Measurements from ENCODE around the gene ARHGEF7.

ARHGEF7 gene

DNA sequence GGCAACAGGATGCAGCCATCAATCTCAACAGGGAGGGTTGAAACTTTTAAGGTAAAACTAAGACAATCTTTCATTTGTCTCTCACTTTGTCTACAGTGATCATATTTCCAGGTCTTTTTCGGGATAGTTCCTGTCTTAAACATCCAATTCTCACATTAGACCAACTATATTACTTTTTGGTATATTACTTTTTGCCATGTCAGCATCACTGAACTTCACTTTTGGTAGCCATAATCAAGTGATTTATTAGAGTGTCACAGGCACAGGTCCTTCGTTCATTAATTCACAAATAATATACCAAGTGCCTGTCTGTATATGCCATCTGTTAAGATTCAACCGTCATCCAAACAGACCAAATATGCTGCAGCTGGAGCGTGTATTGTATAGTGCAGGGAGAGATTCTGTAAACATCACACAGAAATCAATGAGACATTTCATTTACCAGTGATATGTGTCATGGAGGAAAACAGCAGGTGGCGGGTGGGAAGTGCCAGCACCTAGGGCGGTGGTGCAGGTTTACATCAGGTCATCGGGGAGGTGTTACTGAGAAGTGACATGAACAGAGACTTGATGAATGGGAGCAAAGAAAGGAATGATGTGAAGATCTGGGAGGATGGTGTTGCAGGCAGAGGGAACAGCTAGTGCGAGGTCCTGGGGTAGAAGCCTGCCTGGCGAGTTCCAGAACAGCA lies 24.9 kb downstream of the ARHGEF7 start:
- peak; percentile 94 for DNase-seq

DNA sequence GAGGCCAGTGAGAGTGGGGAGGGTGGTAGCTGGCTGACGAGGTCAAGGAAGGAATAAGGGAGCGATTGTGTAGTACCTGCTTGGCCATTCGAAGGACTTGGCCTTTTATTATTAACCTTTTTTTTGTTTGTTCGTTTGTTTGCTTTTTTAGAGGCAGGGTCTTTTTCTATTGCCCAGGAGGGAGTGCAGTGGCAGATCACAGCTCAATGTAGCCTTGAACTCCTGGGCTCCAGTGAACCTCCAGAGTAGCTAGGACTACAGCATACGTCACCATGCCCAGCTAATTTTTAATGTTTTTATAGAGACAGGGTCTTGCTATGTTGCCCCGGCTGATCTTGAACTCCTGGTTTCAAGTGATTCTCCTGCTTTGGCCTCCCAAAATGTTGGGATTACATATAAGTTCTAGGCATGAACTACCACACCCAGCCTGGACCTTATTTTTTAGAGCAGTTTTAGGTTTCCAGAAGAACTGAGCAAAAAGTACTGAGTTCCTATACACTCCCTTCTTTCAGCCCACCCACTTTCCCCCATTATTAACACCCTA lies 25.5 kb downstream of the ARHGEF7 start:
- DNase-seq, result no peak

DNA sequence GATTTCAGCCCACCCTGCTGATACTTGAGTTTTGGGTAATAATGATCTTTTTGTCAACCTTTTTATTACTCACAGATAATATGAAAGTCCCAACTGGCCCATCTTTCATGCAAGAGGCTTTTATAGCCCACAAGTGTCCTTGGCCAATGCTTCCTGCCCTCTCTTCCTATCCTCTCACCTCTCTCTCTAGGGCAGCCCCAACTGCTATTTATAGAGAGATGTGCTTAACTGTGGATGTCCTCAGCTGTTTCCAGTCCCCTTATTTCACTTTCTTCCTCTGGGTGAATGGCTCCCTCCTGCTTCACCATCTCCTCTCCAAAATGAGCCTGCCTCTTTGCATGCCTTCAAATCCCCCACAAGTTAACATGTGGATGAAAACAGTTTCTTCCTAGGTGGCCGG lies 27.4 kb downstream of the ARHGEF7 start:
- no peak for DNase-seq

DNA sequence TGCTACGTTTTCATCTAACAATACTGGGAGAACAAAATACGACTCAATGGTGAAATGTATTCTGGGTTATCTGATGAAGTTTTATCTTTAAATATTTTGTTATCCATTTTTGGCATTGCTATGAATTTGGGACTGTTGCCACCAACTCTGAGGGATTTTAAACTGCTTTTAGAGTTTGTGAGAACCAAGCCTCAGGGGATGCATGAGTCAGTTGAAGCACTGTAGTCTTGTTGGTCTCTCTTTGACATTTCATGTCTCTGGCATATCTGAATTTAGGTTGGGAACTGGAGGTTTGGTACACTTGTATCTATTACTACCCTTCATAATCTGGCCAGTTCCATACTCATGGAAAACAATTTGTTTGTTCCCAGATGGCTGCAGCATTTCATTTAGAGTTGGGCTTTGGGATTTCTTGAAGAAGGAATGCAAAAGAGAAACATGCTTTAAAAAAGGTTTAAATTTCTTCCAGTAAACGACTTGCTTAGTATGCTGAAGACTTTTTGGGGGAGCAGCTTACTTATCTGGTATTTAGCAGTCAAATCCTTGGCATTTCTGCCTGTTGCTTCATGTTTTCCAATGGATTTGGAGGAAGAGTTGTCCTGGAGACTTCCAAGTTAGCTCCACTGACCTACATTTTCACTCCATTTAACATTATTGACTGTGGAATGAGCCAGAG lies 28.9 kb downstream of the ARHGEF7 start:
- no peak for DNase-seq

DNA sequence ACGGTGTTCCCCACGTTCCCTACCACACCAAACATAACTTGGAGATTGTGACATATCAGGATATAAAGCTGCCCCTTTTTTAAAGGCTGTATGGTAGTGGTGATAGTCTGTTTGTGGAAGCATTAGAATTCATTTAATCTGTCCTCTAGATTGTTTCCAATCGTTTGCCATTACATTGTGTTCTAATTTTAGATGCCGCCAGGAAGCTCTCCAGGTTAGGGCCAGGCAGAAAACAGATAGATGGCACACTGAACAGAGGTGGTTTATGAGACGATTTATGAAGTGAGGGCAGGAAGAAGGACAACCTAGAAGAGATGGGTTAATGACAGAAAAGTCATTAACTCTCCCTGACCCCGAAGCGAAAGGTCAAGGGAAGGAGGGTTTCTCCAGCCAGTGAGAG lies 30.0 kb downstream of the ARHGEF7 start:
- DNase-seq, result no peak

DNA sequence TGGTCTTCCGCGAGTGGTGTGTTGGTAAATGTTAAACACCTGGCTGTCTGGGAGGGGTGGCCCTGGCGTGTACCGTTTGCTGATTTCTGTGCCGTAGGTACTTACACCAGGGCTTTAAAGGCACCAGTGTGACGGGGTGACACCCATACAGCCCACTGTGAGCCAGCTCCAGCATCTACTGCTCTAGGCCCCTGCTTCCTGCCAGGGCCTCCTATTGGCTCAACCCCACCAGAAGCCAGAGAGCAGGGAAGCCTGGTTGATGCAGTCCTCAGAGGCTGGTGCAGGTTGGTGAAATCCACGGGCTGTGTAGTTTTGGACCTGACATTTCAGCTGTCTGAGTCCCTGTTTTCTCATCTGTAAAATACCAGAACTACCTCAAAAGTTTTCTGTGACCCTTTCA lies 30.4 kb downstream of the ARHGEF7 start:
- DNase-seq, result no peak

DNA sequence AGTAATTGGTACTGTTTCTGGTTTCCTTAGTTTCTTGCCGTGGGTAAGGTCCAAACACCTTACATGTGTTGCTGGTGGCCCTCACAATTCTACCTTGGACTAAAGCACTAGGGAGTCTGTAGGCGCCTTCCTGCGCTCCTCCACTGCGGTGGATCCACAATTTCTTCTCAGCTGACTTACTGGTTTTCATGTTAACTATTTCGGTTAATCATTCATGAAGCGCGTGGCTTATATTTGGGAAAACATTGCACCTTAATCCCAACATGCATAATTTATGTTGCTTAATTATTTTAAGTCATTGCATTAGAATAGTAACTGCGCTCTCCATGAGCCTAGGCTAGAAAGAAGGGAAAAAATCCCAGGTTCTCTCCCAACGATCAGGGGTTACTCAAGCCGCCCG lies 37.7 kb downstream of the ARHGEF7 start:
- no peak for DNase-seq

DNA sequence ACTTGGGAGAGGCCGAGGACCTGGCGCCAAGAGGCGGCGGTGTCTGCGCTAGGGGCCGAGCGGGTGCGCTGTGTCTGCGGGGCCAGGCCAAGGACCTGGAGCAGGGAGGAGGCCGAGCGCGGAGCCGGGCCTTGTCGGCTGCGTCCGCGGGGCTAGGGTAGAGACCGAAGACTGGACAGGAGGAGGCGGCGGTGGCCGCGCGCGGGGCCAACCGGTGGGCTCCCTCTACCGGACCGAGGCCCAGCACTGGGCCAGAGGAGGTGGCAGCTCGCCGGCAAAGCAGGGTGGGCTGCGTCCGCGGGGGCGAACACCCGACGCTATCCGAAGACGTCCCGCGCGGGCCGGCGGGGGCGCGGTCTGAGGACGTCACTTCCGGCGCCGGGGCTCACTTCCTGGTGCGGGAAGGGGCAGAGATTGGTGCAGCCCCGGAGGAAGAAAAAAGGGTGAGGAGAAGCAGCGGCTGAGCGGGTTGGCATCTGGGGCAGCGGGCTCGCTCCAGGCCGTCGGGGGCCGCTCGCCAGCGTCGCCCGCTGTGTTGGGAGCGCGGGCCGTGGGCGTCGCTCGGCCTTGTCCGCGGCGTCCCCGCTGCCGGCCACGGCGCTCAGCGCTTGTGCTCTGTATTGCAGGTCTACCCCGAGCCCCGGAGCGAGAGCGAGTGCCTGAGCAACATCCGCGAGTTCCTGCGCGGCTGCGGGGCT lies 38.3 kb downstream of the ARHGEF7 start:
- DNase-seq, result peak; percentile 96

DNA sequence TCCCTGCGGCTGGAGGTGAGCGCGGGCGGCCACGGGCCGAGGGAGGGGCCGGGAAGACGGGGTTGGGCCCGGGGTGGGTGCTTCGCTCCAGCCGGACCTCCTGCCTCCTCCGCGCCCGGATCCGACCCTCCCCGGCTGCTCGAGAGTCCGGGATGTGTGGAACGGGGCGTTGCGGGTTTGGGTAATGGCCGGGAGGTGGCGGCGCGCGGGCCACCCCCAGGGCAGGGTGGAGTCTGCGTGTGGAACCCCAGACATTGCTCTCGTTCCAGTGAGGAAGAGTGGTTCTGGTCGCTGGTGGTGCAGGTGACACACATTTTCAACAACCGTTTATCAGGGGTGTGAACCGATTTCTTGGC lies 38.8 kb downstream of the ARHGEF7 start:
- peak; percentile 38 for DNase-seq

DNA sequence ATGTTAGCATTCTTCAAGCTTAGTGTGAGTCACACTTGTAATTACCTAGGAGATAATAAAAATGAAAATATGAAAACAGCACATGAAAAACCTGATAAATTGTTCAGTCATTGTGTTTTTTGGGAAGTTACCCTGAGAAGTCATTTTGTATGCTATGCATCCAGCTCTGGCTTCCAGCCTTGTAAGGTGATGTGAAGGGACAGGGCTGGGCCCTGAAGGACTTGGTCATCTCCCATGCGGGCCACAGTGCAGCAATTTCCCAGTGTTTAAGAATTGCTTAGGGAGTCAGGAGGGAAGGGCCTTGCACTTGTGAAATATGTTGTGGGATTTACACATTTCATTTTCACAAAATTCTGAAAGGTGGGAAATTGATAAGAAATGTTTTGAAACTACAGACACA lies 41.3 kb downstream of the ARHGEF7 start:
- DNase-seq, result no peak

DNA sequence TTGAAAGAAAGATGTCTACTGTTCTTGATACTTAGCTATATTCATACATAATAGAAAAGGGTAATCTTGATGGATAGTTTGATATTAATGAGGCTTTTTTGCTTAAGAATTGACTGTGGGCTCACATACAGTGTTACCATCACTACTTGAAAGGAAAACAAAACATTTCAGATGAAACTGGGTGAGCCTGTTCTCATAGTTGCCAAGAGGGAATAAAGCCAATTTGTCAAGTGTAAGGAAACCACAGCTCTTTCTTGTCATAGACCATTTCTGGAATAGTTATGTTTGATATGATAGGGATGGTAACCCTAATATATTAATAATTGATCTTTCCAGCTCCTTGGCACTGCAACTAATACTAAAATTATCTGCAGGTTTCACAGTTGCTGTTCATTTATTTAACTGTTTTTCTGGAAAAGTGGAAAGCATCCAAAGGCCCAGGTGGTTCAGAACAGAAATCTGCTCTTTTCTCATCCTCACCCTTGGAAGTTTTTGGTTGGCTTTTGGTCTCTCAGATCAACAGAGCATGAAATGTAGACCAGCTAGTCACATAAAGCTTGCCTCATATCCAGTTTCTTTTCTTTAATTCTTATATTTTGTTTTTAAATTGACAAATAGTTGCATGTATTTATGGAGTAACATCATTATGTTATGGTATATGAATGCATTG lies 43.2 kb downstream of the ARHGEF7 start:
- no peak for DNase-seq

DNA sequence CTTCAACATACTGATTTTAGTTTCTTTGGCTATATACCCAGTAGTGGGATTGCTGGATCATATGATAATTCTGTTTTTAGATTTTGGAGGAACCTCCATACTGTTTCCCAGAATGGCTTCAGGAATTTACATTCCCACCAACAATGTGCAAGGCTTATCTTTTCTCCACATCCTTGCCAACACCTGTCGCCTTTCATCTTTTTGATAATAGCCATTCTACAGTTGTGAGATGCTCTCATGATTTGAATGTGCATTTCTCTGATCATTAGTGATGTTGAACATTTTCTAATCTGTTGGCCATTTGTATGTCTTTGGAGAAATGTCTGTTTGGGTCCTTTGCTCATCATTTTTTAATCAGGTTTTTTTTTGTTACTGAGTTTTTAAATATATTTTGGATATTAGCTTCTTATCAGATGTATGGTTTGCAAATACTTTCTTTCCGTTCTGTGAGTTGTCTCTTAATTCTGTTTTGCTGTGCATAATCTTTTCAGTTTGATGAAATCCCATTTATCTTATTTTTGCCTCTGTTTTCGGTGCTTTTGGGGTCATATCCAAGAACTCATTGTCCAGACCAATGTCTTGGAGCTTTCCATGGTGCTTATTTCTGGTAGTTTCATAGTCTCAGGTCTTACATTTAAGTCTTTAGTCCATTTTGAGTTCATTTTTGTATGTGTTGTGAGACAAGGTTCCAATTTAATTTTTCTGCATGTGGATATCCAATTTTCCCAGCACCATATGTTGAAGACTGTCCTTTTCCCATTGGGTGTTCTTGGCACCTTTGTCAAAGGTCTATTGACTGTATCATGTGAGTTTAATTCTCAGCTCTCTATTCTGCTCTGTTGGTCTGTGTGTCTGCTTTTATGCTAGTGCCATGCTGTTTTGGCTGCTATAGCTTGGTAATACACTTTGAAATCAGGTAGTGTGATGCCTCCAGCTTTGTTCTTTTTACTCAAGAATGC lies 44.5 kb downstream of the ARHGEF7 start:
- DNase-seq, result no peak

DNA sequence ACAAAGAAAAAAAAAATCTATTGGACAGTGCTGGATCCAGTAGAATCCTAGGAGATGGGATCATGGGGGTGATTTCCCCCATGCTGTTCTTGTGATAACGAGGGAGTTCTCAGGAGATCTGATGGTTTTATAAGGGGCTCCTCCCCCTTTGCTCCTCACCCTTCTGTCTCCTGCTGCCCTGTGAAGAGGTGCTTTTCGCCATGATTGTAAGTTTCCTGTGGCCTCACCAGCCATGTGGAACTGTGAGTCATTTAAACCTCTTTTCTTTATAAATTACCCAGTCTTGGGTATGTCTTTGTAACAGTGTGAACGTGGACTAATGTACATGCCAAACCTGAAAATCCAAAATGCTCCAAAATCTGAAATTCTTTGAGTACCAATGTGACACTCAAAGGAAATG lies 45.5 kb downstream of the ARHGEF7 start:
- DNase-seq, result no peak

DNA sequence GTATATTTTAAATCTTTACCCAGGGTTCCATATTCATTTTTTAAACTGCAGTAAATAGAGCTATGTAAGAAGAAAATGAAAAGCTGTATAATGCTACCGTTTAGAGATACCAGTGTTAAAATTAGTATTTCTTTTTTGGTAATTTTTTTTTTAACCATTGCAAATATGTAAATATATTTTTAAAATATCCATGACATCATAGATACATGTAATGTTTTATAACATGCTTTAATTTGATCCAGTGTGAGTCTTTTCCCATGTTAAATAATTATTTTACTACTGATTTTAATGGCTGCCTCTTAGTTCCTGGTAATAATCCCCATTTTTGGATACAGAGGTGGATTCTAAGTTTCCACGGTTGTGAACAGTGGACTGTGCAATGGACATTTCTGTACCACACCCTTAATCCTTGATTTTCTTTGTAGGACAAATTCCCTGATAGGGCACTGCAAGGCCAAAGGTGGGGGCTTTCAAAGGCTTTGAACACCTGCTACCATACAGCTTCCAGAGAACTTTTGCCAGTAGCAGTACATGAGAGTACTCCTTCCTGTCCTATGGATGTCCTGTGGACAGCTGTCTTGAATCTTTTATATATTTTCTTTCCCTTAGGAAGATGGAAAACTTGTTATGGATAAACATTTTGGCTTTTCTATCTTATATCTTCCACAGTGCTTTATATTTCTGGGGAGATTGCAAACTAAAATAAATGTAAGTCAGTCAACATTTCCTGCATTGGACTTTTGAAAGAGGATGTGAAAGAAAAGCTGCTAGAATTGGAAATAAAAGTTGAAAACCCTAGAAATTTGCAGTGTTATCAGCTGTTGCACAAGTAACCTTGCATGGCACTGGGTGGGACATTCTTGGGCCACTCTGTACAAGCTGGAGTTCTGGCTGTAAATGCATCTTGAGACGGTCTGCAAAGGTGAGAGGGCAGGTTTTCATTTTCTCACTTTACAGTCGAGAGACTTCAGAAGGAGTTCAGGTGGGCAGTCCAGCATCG lies 46.8 kb downstream of the ARHGEF7 start:
- DNase-seq, result no peak

DNA sequence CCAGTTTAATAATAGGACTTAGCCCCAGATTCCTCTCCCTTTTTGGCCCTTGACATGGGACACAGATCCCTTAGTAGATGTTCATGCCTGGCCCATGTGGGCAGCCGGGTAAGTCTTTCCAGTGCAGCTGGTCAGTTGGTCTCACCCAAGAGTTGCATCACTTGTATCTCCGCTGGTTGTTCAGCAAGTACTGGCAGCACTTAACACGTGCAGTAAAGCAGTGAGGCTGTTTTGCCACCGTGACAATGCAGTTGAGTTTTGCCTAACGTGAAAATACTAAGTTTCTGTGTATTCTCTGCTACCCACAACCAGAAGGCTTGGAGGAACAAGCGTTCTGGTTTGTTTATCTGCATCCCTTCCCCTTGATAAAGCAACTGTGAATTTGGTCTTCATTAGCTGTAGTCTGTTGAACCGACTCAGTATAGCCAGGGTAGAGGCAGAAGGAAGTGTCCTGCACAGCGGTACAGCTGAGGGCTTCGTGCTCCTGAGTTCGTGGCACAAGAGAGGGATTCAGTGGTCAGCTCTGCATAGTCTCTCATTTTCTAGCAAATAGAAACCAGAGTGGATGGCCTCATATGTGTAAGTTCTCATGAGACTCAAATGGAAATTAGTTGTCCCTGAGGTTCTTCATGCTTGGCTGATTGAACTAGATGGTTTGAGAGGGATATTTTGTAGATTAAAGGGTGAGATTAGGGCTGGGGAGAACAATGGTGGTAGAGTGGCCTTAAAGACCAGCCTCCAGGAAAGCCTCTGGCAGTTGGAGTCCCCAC lies 50.3 kb downstream of the ARHGEF7 start:
- no peak for DNase-seq

DNA sequence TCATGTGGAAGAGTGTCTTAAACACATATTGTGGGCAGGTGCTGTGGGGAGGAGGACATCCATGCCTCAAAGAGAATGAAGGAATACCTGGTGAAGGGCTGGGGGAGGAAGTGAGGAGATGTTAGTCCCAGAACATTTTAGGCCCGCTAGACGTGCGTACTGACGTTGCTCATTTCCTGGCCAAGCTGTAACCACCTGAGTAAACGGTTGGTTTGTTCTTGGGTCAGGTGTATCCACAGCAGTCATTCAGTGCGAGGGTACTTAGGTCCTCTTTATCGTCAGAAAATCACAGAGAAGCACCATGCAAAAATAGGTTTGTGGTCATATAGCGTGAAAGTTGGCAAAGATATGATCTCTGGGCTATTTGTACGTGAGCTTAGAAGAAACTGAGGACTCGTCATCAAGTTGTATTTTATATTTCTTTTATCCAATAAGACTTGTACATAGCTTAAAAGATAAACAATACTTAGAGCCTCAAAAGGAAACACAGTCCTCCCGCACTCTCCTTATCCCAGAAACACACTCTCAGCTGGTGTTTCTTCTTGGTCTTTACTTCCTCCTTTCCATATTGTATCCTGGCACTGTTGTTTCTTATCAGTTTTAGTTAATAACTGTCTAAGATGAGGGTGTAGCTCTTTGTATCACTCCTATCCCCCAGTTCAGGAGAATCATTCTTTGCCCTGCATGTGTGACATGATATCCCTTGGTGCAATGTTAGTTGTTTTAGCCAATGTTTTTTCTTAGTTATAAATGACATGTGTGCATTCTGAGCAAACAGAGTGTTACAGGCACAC lies 52.0 kb downstream of the ARHGEF7 start:
- no peak for DNase-seq

DNA sequence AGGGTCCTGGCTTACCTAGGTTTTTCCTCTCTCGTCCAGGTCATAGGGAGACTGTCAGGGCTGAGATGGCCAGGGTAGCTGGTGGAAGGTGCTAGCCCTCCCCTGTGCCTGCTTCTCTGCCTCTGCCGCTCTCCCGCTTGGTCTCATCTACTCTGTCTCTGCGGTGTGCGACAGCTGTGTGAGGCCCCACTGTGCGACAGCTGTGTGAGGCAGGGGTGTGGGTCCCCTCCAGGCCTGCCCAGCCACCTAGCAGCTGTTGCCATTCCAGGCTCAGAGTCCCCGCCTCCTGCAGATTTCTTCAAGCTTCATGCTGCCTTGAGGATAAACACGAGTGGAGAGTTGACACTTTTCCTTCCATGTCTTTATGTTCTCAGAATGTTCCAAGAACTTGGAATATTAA lies 53.0 kb downstream of the ARHGEF7 start:
- no peak for DNase-seq

DNA sequence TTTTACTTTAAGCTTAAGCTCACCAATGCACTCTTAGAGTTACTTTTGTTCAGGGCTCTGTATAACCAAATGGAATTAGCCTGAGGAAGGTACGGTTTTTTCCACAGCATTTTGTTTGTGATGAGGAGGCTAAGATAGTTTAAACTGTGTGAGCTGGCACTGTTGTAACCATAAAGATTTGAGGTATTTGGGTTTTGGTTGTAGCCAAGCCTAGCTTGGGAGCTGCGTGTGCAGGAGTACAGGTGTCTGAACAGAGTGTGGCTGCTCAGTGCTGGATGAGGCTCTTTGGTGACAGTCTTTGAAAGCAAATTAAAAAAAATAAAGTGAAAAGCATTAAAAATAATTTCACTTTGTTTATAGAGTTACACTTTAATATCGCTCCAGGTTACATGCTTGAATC lies 56.0 kb downstream of the ARHGEF7 start:
- DNase-seq, result no peak

DNA sequence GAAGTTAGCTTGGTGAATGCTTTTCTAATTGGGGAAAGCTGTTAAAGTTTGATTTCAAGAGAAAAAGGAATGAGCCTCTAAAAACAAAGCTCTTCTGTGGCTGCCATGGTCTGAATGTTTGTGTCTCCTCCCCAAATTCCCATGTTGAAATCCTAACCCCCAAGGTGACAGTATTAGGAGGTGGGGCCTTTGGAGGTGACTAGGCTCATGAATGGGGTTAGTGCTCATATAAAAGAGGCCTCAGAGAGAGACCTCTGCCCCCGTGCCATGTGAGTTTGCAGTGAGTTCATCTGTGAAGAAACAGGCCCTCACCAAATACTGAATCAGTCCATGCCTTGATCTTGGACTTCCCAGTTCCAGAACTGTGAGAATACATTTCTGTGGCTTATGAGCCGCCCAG lies 56.5 kb downstream of the ARHGEF7 start:
- no peak for DNase-seq
